Daoy (cell line): ENCODE results near the gene SMAD3. TPM values are rescaled to one million over a fixed set of nuclear protein-coding genes. Genes with fewer than 3 reads are reported as not detected.
A peak's percentile ranks its signal among the peaks of the same experiment; 100 is the strongest.
"Not testable (repeated sequence)": the region's sequence is repeated elsewhere in the genome, so short reads cannot be mapped to it uniquely, and the experiment has no call there.

Experiments
- DNase-seq: peaks from one replicate; pipeline ENCODE4 v3.0.0-alpha.2; 2015; ENCODE audit warnings: low read depth
- total RNA-seq: library from RNA; depleted of rRNA; stranded (reverse); fragments of >200 nt; shearing (Covaris generic); gene quantifications from 2 replicates; pipeline ENCODE4 v1.2.3, GENCODE V29; 2014

SMAD3 gene
- total RNA-seq, 1 experiment from 2014 or later: 48.1 TPM

DNA sequence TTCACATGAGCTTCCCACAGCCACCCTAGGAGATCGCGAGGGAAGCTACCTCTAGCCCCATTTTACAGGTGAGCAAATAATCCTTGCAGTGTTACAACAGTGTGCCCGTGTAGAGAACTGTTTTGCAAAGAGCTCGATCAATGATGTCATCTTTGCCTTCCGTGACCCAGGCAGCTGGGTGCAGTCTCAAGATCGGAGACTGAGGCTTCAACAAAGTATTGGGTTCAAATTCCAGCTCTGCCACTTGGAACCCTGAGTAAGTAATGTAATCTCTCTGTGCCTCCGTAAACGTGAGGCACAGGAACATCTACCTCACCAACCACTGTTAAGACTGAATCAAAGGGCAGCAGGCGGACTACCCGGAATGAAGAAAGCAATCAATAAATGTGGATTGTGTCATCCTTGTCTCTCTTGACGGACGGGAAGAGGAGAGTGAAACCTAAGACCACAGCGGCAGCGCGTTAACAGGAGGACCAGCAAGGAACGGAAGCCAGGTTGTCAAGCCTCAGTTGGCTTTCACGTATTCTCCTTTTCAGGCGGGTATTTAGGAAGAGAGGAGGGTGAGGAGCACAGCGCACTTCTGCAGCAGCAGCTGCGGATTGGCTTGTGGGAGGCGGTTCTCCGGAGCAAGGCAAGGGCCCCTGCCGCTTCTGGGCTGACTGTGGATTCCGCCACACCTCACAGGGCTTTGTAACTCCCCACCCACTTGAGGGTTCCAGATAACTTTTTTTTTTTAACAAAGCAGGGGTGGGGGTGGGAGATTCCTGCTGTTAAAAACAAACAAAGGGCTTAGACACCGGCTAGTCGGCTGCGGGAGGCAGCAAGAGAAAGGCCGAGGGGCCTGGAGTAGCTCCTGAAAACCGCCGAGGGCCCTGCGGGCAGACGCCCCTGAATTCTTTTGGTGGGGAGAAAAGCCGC is 1.5 kb upstream of the SMAD3 start:
- DNase-seq: no peak

DNA sequence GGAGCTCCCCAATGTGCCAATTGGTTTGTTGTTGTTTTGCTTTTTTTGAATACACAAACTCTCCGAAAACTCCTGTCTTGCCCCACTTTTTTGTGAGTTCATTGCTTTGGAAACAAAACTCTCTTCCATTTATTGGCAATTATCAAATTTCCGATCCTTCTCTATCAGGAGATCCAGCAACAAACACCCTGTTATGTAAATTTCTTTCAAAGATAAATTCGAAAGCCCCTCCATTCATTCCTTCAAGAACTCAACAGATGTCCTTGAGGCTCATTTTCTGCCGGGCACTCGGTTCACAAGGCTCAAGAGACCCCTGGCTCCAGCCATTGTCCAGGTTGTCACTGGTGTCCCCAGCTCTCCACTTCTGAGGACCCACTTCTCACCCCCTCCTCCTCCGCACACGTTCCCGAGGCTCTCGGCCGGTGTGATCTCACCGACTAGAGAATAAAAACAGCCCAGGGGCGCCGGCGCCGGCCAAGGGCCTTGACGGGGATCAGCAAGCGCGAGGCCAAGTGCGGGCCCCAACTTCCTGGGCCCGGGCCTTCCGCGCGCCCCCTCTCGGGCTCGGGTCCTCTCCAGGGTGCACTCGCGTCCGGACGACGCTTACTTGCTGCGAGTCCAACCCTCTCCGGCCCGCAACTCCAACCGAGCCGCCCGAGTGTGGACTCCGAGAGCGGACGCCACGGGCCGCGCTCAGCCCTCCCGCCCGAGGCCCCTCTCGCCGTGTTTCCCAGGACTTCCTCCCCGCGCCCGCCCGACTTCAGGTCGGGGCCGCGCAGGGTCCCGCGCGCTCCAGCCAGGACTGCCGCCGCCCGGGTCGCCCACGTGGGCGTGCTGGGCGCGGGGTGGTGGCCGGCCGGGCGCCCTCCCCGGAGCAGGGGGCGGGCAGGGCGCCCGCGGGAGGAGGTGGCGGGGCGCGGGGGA is 533 bp upstream of the SMAD3 start:
- DNase-seq: no peak

DNA sequence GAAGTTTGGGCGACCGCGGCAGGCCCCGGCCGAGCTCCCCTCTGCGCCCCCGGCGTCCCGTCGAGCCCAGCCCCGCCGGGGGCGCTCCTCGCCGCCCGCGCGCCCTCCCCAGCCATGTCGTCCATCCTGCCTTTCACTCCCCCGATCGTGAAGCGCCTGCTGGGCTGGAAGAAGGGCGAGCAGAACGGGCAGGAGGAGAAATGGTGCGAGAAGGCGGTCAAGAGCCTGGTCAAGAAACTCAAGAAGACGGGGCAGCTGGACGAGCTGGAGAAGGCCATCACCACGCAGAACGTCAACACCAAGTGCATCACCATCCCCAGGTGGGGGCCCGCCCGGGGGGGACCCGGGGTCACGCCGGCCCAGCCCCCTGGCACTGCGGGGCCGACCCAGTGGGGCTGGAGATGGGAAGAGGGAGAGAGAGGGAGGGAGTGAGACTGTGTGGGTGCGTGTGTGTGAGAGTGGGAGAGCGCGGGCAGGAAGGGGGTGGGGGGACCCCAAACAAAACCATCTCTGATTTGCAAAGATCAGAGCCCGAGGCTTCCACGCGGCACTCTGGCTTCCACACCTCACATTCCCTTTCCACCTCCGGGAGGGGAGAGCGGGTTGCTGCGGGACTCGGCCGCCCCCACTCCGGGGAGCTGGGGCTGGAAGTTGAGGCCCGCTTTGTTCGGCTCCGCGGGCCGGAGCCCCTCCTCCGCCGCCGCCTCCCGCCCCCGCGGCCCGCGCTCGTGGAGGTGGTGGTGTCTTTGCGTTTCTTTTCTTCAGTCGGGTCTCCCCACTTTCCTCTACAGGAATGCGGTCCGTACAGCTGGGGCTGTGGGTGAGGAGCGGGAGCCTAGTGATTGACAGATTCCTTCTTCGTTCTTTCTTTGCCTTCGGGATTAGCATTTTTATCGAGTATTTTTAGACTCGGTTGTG is 898 bp downstream of the SMAD3 start:
- DNase-seq: no peak

DNA sequence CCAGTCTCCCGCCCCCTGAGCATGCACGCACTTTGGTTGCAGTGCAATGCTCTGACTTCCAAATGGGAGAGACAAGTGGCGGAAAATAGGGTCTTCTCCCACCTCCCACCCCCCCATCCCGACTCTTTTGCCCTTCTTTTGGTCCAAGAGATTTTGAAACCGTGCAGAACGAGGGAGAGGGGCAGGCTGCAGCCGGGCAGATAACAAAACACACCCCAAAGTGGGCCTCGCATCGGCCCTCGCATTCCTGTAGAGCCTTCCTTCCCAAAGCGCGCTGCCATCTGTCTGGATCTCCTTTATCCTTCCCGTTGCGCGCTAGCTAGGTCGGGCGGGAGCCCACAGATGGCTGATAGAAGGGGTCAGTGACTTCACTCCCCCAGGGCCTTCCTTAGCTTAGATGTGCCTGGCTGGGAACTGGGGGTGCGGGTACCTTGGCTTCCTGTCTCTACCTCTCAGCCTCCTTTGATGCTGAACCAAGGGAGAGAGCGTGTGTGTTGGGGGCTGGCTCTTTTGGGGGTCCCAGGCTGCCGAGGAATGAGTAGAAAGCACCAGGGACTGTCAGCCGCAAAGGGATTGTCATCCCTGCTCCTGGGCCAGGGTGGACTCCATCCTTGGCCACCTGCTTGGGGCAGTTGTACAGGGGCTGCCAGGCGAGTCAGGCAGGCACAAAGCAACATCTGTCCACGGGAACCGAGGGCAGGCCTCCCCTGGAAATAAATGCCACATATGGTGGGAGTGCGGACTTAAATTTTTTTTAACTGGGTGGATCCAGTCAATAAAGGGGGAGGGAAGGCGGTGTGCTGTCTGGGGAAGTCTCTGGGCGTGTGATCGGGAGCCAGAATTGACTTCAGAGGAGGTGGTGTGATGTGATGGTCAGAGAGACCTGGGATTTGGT is 1.8 kb downstream of the SMAD3 start:
- DNase-seq: no peak

DNA sequence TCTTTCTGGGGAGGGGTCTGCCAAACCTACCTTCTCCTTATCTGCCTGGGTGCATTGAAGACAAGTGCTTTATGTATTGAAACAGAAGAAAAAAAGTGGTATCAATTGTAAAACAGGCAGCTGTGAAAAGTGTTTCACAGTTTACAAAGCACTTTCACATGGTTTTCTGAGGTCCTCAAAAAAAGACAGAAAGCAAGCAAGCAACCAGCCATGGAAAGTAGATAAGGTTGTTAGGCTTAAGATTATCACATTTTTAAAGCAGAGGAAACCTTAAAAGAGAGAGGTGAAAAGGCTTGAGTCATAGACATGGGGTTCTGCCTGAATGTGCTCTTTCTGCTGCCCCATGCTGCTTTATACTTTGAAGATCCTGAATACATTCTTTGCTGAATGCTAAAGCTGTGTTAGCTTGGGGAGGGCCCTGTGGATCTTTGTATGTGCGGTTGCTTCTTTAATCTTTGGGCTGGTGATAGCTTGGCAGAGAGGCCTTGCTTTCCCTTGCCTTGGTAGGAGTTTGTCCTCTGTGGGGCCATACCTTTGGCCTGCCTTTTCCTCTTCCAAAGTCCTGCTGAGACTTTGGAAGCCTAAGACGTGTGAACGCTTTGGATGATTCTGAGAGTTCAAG is 2.6 kb downstream of the SMAD3 start:
- DNase-seq: no peak

DNA sequence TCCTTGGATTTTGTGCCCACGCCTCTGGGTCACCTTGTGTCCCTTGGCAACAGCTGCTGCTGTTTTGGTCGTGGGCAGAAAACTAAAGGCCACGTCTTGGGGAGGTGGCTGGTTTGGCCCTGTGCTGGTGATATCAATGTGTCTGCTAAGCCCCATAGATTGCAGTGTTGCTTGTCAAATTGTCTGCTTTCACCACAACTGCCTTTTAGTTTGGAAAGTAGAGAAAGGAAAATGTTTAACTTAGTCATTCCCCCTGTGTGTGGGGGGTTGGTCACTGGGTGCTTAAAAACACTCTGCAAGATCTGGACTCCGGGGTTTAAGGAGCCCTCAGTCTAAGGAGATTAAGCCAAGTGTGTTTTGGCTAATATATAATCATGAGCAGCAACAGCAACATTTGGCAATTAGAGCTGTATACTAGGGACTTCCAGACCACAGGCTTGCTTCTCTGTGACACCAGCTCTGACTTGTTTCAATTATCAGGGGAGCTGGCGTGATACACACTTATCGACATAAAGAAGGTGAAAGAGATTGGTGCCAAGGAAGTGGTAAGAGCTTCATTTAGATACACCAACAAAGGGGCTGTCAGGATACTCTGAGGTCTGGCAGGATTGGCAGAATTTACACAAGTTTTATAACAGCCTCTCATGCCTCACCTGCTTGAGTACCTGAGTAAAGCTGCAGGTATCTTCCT is 3.5 kb downstream of the SMAD3 start:
- DNase-seq: no peak

DNA sequence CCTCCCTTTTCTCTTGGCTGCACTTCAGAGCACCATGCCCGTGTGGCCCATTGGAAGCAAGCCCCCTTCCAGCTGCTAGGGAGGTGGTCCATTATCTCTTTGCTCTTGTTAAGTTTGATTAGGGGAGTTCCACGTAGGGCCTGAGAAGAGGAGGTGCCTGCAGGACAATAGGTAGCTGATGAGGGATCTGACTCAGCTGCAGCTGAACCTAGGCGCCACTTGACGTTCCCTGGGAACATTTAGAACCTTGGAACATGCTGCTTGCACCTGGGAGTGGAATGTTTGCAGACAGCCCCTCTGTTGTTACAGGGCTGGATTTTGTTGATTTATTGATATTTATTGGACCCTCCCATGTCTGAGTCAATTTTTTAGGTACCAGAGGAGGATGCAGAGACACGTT is 4.7 kb downstream of the SMAD3 start:
- DNase-seq: no peak

DNA sequence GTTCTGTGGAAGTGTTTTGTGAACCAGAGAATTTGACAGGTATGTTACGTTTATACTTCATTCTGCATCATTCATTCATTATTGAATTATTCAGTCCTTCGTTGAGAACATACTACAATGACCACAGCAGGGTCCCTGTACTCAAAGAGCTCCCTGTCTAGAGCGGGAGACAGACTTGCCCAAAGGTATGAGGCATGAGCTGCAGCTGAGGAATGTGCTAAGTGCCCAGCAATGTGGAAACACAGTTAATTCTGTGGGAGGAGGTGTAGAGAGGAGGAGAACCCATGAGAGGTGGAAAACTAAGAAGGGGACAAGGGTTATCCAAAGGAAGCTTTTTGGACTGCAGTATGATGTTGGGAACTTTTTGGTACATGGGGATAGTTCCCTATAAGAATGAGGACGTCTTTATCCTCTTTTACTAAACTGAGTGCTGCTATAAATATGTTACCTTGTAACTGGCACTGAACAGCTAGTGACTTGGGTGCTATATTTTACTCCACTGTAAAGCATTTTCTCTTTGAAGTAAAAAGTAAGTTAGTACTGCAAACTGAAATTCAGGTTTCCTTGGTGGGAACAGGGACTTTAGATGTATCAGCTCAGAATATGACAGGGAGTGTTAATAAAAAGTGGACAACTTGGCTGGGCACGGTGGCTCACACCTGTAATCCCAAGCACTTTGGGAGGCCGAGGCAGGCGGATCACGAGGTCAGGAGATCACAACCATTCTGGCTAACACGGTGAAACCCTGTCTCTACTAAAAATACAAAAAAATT is 5.7 kb downstream of the SMAD3 start:
- no peak for DNase-seq

DNA sequence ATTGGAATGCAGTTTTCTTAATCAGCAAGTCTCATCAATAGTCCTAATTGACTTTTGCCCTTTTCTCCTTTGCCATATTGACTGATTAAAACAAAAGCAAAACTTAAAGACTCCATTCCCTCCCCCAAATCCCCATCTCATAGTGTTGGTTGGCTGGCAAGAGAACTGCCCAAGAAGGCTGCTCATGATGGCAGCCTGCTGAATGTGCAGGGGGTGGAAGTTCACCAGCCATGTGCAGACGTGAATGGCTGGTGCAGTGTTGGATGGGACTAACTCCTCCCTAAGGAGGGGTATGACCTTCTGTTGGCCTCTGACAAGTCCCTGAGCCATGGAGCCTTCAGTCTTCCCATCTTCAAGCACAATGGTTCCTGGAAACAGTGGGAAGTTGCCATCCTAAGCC is 7.0 kb downstream of the SMAD3 start:
- no peak for DNase-seq

DNA sequence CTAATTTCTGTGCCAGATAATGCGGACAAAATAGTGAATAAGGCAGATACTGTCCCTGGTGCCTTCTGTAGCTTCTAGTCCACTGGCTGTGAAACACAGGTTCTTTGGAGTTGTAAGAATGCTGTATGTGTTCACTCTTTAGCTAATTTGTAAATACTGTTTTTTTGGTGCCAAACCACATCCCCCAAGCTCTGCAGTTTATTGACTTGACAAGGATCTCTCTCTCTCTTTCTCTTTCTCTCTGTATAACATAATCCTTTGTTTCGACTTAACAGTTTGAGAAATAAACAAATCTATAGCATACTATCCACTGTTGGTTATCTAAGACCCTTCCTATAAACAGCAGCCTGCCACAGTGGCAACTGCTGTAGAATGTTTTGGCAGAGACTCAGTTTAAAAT is 7.6 kb downstream of the SMAD3 start:
- no peak for DNase-seq

DNA sequence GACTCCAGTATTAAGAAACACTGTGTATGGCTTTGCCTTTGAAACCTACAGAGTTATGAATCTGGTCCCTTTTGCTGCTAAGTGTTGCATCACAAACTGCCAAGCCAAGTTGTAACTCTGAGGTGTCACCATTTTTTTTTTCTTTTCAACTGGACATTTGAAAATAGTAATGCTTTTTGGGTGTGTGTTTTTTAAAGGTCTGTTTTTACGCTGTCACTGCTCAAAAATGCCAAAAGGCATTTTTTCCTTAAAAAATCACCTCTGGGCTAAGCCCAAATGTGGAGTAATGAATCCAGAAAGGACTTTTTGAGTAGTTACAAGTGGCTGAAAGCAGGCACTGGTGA is 9.5 kb downstream of the SMAD3 start:
- no peak for DNase-seq

DNA sequence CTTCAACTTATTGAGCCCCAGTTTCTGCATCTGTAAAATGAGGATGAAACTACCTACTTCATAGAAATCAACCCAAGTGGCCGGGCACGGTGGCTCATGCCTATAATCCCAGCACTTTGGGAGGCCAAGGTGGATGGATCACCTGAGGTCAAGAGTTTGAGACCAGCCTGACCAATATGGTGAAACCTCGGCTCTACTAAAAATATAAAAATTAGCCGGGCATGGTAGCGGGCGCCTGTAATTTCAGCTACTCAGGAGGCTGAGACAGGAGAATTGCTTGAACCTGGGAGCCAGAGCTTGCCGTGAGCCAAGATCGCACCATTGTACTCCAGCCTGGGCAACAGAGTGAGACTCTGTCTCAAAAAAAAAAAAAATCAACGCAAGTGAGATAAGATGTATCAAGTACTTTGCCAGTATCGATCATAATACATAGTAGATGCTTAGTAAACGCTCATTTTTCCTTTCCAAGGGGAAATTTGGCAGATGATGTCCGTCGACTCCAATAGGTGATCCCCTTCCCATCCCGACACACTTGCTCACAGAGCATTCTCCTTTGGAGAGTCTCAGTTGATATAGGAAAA is 10.2 kb downstream of the SMAD3 start:
- not testable (repeated sequence) for DNase-seq

DNA sequence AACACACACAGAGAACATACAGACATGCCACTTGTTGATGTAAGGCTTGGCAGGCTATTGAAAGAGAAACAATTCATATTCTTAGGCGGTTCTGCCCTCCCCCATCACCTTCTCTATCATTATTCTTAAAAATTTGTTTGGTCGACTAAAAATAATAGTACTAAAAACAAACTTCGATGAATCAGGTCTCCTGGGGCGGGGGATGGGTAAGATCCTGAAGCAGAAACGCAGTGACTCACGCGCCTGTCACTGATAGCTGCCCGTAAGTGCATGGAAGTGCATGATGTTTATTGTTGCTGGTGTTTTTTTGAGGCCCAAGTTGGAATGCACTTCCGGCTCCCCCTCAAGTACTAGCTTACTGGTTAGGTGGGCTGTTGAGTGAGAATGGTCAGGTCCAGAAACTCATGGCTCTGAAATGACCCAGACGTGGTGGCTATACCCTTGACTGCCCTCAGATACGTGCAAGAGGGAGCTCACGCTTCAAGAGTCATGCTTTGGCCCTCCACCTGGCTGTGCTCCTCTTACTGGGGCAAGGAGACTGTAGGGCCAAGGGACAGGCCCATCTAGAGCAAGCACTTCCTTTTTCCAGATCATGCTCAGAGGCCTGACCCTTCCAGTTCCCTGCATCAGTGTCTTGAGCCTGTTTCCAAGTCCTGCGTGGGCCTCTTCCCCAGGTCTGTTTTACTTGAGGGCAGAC is 10.9 kb downstream of the SMAD3 start:
- DNase-seq: peak; percentile 93

DNA sequence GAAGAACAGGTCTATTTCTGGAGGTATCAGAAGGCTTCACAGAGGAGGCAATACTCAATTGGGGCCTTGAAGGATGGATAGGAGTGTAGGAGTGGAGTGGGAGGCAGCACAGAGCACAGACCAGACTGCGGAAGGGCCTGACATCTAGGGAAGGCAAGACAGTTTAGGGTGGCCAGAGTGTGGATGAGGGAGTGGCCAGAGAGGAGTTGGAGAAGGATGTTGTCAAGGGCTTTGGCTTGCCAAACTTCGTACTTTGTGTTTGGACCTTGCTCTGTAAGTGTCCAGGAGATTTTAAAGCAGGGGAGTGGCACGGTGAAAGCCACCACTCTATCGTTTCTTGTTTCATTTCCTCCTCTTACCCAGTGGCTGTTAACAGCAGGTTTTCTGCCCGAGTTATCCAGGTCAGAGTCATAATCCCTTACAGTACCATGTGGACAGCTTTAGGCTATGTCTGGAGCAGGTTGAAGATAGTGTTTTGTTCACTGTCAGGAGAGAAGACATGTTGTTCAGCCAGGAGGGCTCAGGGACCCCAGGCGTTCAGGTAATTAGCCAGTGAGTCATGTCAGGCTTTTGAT is 12.3 kb downstream of the SMAD3 start:
- peak; percentile 50 for DNase-seq

DNA sequence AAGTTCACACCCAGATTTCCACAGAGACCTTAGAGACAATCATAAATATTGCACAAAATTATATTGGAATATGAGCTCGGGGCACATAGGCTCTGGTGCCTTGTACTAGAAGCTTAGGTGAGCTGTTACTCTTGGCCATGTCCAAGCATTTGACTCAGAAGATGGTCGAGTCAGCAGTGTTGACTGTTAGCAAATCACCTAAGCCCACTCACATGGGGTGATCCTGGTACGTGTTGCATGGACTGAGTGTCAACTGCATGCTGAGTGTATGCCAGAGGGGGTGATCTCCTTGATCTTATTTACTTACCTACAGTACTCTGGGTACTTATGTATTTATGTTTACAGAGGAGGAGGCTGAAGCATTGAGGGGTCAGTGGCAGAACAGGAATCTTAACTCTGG is 14.0 kb downstream of the SMAD3 start:
- no peak for DNase-seq

DNA sequence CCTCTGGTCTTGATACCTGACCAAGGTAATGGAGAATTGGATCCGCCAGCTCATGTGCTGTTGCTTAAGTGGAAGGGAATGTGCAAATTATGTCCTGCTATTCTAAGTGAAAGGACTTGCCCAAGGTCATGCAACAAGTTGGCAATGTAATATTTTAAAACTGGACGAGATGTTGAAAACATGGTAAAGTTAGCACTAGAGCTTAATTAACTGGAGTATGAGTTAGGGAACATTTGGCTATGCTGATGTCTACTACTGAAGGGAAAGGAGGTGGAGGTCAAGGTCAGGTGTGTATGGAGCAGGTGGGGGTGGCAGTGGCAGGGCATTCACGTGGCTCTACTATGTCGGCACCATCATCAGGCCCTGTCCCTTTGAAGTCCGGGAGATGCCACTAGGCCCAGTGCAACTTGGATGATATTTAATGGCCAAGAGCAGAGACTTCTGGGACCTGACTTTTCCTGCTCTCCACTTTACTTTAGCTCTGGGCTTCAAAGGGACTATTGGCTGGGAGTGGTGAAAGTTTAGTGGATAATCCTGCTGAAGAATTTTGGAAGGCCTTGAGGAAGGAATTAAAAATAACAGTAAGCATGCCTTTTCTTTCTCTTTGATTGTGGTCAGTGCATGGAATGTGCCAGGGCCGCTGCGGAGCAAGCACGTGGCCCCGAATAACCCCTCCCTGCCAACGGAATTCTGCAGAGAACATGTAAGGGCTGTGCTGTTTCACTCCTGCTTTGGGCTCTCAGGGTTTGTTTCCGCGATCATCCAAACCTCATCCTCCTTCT is 14.9 kb downstream of the SMAD3 start:
- peak; percentile 74 for DNase-seq
